HUES6 (cell line): Measurements from ENCODE around the gene RNF157.
"Not testable (repeated sequence)": the region's sequence is repeated elsewhere in the genome, so short reads cannot be mapped to it uniquely, and the experiment has no call there.

Source experiments
- H3K27ac ChIP-seq: 2 replicates; pipeline ENCODE4 v1.7.0; 2013; ENCODE audit warnings: low read depth, mild to moderate bottlenecking, low read length, inconsistent platforms
- H3K27me3 ChIP-seq: 2 replicates; pipeline ENCODE4 v1.6.1; 2013; ENCODE audit warnings: low read length; ENCODE audit not compliant: control insufficient read depth, insufficient read depth
- H3K36me3 ChIP-seq: 2 replicates; pipeline ENCODE4 v1.6.1; 2013; ENCODE audit warnings: low read length; ENCODE audit not compliant: control insufficient read depth, insufficient read depth
- H3K4me1 ChIP-seq: 2 replicates; pipeline ENCODE4 v1.6.1; 2013; ENCODE audit warnings: low read length; ENCODE audit not compliant: control insufficient read depth, insufficient read depth
- H3K4me3 ChIP-seq: 2 replicates; pipeline ENCODE4 v1.5.1; 2013; ENCODE audit warnings: low read depth, low read length
- H3K9ac ChIP-seq: one replicate; pipeline ENCODE4 v1.6.1; 2013; ENCODE audit warnings: mild to moderate bottlenecking, low read length
- H3K9me3 ChIP-seq: 2 replicates; pipeline ENCODE4 v1.6.1; 2013; ENCODE audit warnings: low read depth, low read length; ENCODE audit not compliant: control insufficient read depth, insufficient read depth

Gene RNF157

GRCh38 chr17:76219670-76220383, 20.5 kb downstream of the RNF157 start:
- no peak overlapping the region for H3K4me3 ChIP-seq
- no peak overlapping the region for H3K9ac ChIP-seq
- no peak overlapping the region for H3K27ac ChIP-seq
- H3K36me3 ChIP-seq, result no peaks in the 10 kb centered on the region
- no peaks in the 10 kb centered on the region for H3K4me1 ChIP-seq
- H3K9me3 ChIP-seq, result no peaks in the 10 kb centered on the region
- no peaks in the 10 kb centered on the region for H3K27me3 ChIP-seq

DNA sequence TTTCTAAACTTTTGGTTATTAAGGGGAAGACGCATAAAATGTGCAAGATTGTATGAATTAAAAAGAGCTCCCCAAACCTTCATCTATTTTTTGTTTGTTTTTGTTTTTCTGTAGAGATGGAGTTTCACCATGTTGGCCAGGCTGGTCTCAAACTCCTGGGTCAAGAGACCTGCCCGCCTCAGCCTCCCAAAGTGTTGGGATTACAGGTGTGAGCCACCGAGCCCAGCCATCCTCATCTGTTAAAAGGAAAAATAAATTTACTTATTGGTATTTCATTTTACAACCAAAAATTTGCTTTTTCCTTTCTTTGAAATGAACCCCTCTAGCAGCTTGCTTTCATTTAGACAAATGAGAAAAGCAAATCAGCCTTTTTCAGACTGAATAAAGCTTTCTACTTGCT, 23.2 kb downstream of the RNF157 start:
- Histone ChIP-seq H3K9ac (no peak overlapping the region), H3K36me3 (no peaks in the 10 kb centered on the region), H3K4me1 (peaks cover 12% of the 10 kb centered on the region), H3K9me3 (no peaks in the 10 kb centered on the region), H3K4me3 (no peak overlapping the region), H3K27ac (no peak overlapping the region), H3K27me3 (no peaks in the 10 kb centered on the region)

DNA sequence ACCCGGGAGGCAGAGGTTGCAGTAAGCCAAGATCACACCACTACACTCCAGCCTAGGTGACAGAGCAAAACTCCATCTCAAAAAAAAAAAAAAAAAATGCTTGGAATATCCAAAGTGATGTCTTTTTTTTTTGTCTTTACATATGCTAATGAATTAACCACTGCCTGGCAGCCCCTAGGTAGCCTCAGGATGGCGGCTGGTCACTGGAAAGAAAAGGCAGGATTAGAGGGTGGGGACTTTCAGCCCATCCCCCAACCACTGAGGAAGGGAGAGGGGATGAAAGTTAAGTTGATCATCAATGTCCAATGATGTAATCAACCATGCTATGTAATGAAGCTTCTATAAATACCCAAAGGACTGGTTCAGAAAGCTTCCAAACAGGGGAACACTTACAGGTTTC, 26.8 kb downstream of the RNF157 start:
- peaks cover 12% of the 10 kb centered on the region for H3K4me1 ChIP-seq
- H3K36me3 ChIP-seq, result no peaks in the 10 kb centered on the region
- H3K9ac ChIP-seq, result no peak overlapping the region
- no peaks in the 10 kb centered on the region for H3K9me3 ChIP-seq
- H3K4me3 ChIP-seq, result no peak overlapping the region
- no peaks in the 10 kb centered on the region for H3K27me3 ChIP-seq
- H3K27ac ChIP-seq, result no peak overlapping the region

DNA sequence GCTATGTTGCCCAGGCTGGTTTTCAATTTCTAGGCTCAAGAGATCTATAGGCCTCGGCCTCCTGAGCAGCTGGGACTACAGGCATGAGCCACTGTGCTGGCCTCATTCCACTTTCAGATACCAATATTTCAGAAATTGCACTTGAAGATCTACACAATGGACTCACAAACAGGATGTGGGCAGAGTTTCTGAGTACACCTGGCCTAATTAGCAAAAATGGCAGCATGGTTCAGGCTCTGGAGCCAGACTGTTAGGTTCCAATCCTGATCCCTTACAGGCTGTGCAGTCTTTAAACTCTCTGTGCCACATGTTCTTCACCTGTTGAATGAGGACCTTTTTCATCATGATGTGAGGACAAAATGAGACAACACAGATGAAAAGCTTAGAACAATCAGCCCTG, 32.2 kb downstream of the RNF157 start:
- H3K4me3 ChIP-seq, result no peak overlapping the region
- no peaks in the 10 kb centered on the region for H3K36me3 ChIP-seq
- H3K9me3 ChIP-seq, result no peaks in the 10 kb centered on the region
- H3K9ac ChIP-seq, result no peak overlapping the region
- no peaks in the 10 kb centered on the region for H3K27me3 ChIP-seq
- no peak overlapping the region for H3K27ac ChIP-seq
- H3K4me1 ChIP-seq, result no peaks in the 10 kb centered on the region

- no peaks in the 10 kb centered on the region for H3K4me1 ChIP-seq
- H3K27ac ChIP-seq, result no peak overlapping the region
- no peak overlapping the region for H3K9ac ChIP-seq
Observed at GRCh38 chr17:76207275-76208059, 32.8 kb downstream of the RNF157 start.

DNA sequence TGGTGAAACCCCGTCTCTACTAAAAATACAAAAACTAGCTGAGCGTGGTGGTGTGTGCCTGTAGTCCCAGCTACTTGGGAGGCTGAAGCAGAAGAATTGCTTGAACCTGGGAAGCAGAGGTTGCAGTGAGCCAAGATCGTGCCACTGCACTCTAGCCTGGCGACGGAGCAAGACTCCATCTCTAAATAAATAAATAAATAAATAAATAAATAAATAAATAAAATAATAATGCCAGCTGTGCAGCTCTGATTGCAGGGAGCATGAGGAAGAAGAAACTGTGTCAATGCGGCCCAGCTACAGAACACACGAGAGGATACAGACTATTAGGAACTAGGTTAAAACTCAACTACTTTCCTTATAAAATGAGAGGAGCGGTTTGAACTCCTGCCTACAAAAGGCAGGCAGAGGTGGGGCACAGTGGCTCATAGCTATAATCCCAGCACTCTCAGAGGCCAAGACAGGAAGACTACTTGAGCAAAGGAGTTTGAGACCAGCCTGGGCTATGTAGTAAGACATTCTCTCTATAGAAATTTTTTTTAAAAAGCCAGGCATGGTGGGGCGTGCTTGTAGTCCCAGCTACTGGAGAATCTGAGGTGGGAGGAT, 34.6 kb downstream of the RNF157 start:
- not testable (repeated sequence) for H3K4me3 ChIP-seq, H3K27ac ChIP-seq, H3K9me3 ChIP-seq, H3K27me3 ChIP-seq, H3K9ac ChIP-seq, H3K4me1 ChIP-seq, H3K36me3 ChIP-seq

More at GRCh38 chr17:76207275-76208059, 32.8 kb downstream of the RNF157 start:
- H3K4me3 ChIP-seq, result no peak overlapping the region
- H3K9me3 ChIP-seq, result no peaks in the 10 kb centered on the region
- H3K27me3 ChIP-seq, result no peaks in the 10 kb centered on the region
- H3K36me3 ChIP-seq, result no peaks in the 10 kb centered on the region

- Histone ChIP-seq H3K9me3 (no peaks in the 10 kb centered on the region), H3K4me3 (no peak overlapping the region), H3K27ac (no peak overlapping the region), H3K4me1 (no peaks in the 10 kb centered on the region), H3K27me3 (no peaks in the 10 kb centered on the region), H3K36me3 (no peaks in the 10 kb centered on the region), H3K9ac (no peak overlapping the region)
Observed at GRCh38 chr17:76204277-76204676, 36.0 kb downstream of the RNF157 start.

GRCh38 chr17:76200354-76200753, 39.9 kb downstream of the RNF157 start:
- no peak overlapping the region for H3K27ac ChIP-seq
- no peaks in the 10 kb centered on the region for H3K36me3 ChIP-seq
- no peaks in the 10 kb centered on the region for H3K9me3 ChIP-seq
- H3K4me3 ChIP-seq, result no peak overlapping the region
- no peaks in the 10 kb centered on the region for H3K27me3 ChIP-seq
- H3K9ac ChIP-seq, result no peak overlapping the region
- H3K4me1 ChIP-seq, result no peaks in the 10 kb centered on the region

DNA sequence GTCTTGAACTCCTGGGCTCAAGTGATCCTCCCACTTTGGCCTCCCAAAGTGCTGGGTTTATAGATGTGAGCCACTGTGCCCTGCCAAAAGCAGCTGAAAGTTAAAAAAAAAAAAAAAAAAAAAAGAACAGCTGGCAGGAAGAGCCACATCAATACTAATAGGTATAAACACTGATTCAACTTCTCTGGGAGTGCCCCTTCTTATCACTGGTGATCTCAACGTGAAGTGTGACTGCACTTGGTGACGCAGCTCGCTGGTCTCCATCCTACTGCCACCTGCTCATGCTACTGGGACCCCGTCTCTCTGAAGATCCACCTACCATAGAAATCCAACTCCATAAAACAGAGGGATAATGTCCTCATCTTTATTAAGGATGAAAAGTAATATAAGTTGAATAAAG, 40.8 kb downstream of the RNF157 start:
- H3K4me1 ChIP-seq, result no peaks in the 10 kb centered on the region
- no peaks in the 10 kb centered on the region for H3K36me3 ChIP-seq
- no peaks in the 10 kb centered on the region for H3K27me3 ChIP-seq
- no peak overlapping the region for H3K9ac ChIP-seq
- no peak overlapping the region for H3K27ac ChIP-seq
- no peaks in the 10 kb centered on the region for H3K9me3 ChIP-seq
- no peak overlapping the region for H3K4me3 ChIP-seq

DNA sequence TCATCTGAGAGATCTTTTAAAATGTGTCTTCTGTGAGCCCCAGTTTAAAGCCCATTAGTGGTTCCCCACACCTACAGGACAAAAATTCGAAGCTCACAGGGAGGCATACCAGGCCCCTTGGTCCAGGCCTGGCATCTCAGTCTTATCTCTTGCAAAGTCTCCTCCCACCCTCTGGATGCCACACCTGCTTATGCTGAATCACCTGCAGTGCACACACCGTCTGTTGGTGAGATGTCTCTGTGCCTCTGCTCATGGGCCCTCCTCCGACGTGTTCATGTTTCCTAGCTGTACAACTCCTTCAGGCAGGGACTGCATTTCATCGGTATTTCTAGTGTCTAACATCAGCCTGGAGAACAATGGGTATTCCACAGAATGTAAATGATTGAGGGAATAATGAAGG, 41.6 kb downstream of the RNF157 start:
- Histone ChIP-seq H3K27ac (no peak overlapping the region), H3K4me3 (no peak overlapping the region), H3K27me3 (no peaks in the 10 kb centered on the region), H3K9ac (no peak overlapping the region), H3K9me3 (no peaks in the 10 kb centered on the region), H3K36me3 (no peaks in the 10 kb centered on the region), H3K4me1 (peaks cover 2% of the 10 kb centered on the region; the same call in 1 of the 2 replicates)

GRCh38 chr17:76197911-76198310, 42.4 kb downstream of the RNF157 start:
- H3K4me1 ChIP-seq, result peaks cover 7% of the 10 kb centered on the region; the same call in 1 of the 2 replicates
- H3K27me3 ChIP-seq, result no peaks in the 10 kb centered on the region
- H3K4me3 ChIP-seq, result no peak overlapping the region
- no peaks in the 10 kb centered on the region for H3K9me3 ChIP-seq
- no peak overlapping the region for H3K27ac ChIP-seq
- no peaks in the 10 kb centered on the region for H3K36me3 ChIP-seq
- H3K9ac ChIP-seq, result no peak overlapping the region
